NCI-H1092 treated with DMSO at 0.1 percent for 48 hours (cell line): Measurements from ENCODE around the gene GPM6B.

Source experiments
- DNase-seq: peaks from one replicate; lab custom pipeline; 2025; lab: John Stamatoyannopoulos, UW

GPM6B gene

GRCh38 chrX:13824746-13825145 is 7.9 kb upstream of the GPM6B start:
- DNase-seq: no peak

GRCh38 chrX:13821738-13822137 is 4.8 kb upstream of the GPM6B start:
- DNase-seq: no peak

- no peak for DNase-seq
Measured at GRCh38 chrX:13816176-13816575, 717 bp downstream of the GPM6B start.

DNA sequence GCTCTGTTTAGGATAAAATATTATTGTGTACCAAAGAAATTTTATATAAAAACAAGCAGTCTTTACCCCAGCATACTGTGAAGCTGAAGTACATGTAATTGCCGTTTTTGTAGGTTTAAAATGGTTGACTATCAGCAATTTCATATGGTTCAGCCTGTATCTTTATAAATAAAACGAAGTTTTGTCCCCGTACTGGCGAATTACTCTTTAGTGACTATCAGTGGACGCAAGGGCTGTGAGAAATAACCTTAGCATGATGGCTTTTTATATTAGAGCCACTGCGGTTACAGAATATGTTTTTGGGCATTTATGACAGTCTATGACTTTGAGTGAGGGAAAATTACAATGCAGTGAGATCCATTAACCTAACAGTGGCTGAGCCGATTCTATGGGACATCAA is 1.2 kb downstream of the GPM6B start:
- DNase-seq: no peak

DNA sequence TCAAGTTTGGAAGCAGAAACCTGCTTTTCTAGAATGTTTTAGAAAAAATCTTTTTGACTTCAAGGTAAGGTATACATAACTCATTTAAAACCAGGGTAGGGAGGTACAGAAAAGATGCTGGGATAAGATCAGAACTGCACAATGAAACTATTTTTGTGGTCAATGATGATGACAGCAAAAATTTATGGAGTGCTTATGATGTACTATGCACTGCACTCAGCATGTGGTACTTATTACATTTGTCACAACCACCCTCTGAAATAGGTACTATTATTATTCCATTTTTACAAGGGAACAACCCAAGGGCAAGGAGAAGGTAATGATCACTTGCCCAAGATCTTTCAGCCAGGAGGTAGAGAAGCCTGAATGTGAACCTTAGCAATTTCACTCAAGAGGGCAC is 8.0 kb downstream of the GPM6B start:
- no peak for DNase-seq

GRCh38 chrX:13808293-13808692 is 8.6 kb downstream of the GPM6B start:
- peak; percentile 32 for DNase-seq

DNA sequence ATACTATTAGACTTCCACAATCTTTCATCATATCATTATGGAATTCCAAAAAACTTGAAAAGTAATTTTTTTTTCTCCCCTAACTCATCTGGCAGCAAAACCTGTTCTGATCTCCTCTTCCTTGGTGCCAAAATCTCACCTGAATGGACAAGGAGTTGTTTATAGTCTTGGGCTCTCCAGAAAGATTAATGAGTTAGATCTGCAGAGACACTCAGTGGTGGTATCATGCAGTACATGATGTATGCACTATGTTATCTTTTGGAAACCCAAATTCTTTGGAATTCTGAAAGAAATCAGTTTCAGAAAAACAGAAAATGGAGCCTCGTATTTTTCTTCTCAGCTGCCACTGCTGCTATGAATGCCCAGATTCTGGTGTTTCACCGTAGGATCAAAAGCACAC is 11.7 kb downstream of the GPM6B start:
- no peak for DNase-seq

GRCh38 chrX:13803116-13803515 is 13.8 kb downstream of the GPM6B start:
- no peak for DNase-seq

DNA sequence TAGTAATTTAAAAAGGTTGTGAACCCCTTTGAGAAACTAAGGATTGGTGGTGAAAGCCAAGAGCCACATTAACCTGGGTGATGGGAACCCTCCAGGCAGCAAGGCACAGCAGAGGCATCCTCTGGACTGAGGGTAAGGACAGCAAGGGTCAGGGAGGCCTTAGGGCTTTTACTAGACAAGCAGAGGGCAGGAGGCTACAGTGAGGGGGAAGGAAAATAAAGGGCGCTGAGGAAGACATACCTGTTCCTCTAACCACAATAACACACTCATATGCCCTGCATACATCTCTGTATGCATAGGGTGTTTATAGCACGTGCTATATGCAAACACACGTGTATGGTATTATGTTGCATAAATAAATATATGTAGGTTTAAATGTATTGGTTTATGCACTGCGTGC is 18.7 kb downstream of the GPM6B start:
- no peak for DNase-seq

- no peak for DNase-seq
Measured at GRCh38 chrX:13797512-13797911, 19.4 kb downstream of the GPM6B start.

- DNase-seq: no peak
Measured at GRCh38 chrX:13794417-13794816, 22.5 kb downstream of the GPM6B start.

DNA sequence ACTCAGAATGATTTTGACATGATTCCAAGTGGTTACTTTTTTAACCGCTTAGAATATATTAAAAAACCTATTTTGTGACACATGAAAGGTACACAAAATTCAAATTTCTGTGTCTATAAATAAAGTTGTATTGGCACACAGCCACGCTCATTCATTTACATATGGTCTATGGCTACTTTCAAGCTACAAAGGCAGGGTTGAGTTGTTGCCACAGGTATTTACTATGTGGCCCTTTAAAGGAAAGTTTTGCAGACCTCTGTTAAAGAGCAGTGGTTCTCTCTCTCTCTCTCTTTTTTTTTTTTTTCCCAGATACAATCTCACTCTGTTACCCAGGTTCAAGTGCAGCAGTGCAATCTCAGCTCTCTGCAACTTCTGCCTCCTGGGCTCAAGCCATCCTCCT is 23.0 kb downstream of the GPM6B start:
- no peak for DNase-seq

GRCh38 chrX:13791559-13791958 is 25.3 kb downstream of the GPM6B start:
- DNase-seq: peak; percentile 15

DNA sequence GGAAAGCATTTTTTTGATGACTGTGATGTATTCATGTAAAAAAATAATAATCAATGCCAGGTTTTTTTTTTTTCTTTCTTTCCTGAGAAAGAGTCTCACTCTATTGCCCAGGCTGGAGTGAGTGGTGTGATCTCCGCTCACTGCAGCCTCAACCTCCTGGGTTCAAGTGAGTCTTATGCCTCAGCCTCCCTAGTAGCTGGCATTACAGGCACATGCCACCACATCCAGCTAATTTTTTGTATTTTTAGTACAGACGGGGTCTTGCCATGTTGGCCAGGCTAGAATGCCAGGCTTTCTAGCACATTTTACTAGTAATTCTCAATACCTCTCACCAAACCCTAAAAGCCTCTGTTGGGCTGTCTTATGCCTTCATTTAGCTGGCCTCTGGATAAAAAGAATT is 25.7 kb downstream of the GPM6B start:
- no peak for DNase-seq

GRCh38 chrX:13790206-13791131 is 26.4 kb downstream of the GPM6B start:
- no peak for DNase-seq

DNA sequence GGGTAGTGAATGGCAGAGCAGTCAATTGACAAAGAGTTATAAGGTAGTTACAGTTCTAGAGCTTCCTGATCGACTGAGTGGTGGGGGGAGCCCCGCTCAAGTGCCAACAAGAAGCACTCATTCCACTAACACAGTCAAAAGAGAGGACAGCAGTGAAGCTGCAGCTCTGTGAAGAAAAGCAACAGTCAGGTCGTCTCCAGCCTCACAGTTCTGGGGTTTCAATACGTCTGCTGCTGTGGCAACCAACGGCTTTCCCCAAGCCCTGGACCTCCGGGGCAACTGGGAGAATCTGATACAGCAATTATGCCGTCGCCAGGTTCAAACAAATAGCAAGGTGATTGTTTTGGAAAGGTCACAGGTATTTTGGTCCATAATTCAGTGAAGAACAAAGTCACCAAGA is 30.8 kb downstream of the GPM6B start:
- peak; percentile 76 for DNase-seq

GRCh38 chrX:13780868-13781427 is 35.9 kb downstream of the GPM6B start:
- no peak for DNase-seq

DNA sequence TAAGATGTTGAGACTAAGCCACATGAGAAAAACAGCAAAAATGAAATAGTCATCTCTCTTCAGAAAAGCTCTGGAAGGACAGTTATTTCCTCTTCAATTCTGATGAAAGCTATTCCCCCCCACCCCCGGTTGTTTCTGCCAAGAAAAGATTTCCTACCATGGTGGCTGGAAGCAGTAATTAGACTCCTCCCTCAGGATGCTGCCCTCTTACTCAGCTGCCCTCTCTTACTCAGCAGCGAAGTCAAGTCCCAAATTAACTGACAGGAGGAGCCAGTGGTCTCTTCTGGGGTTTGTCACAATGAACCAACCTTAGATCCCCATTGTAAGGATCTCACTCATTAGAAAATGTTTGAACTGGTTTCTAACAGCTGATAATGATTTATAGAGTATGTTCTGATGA is 38.0 kb downstream of the GPM6B start:
- DNase-seq: no peak

GRCh38 chrX:13776387-13776786 is 40.5 kb downstream of the GPM6B start:
- no peak for DNase-seq

DNA sequence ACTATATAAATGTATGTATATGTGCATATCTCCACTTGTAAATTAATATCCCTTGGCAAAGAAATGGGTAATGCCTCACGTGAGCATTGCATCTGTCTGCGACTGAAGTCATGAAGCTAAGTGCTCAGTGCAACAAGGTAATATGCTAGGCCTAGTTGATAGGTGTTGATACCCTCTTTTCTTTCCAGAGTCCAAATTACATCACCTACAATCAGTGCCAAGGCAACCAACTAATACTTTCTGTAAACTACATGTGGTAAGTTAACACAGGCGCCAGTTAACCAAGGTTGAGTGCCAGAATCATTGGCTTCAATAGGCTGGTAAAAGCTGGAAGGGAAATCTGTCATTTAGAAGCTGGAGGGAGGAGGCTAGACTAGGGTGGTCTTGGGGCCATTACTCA is 41.1 kb downstream of the GPM6B start:
- no peak for DNase-seq

GRCh38 chrX:13774696-13775095 is 42.2 kb downstream of the GPM6B start:
- DNase-seq: peak; percentile 35

- DNase-seq: no peak
Measured at GRCh38 chrX:13770013-13770535, 46.8 kb downstream of the GPM6B start.

DNA sequence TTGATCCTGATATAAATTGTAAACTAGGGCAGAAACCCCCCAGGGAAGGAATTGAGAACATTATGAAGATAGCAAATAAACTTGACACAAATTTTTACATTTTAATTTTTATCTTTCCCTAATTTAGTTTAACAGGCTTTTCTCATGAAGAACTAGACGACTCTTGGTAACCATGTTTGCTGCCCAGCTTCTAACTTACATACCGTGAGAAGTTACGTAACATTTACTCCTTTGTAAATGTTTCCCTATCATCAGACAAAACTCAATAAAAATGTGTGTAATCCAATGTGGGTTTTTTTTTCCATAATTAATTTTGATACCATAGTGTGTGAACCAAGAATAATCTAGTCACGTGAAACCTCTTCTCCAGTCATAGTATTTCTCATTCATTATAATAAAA is 48.0 kb downstream of the GPM6B start:
- no peak for DNase-seq
